ENCODE data around the gene CDS2.
A peak's percentile ranks its signal among the peaks of the same experiment; 100 is the strongest.
"Not testable (repeated sequence)": the region's sequence is repeated elsewhere in the genome, so short reads cannot be mapped to it uniquely, and the experiment has no call there.

The CDS2 gene

DNA sequence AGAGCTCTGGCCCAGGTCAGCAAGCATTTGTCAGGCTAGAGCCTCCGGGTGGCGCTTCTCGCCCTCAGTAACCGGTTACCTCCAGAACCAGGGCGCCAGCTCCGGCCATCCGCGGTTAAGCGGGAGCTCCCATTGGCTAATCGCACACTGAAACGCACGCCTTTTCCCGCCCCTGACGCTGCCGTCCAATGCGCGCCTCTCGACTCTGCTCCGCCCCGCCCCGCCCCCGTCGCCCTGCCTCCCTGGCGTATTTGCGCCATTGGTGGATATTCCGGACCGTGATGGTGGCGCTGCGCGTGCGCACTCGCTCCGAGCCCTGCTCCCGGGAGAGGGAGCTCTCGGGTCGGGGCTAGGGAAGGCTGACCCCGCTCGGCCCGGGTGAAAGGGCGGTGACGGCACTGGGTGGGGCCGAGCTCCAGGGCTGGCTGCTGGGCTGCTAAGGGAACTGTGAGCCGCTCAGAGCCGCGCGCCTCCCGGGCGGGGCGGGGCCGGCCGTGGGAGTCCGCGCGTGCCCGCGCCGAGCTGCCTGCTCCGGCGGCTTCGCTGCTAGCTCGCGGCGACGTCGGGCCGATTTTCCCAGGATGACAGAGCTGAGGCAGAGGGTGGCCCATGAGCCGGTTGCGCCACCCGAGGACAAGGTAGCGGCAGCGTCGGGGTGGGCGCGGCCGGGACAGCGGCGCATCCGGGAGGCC, at the start of gene CDS2:
TSS of gene CDS2 (plus strand) at position 497 of the 692 bp plus-strand sequence. CDS start at position 582, 85 bp downstream.
- DNase-seq (ENCODE audit: low read depth) = peak; percentile 96

GRCh38 chr20:5077761-5078387, 48.9 kb upstream of the CDS2 start:
- no peak for DNase-seq (ENCODE audit: low read depth)

DNA sequence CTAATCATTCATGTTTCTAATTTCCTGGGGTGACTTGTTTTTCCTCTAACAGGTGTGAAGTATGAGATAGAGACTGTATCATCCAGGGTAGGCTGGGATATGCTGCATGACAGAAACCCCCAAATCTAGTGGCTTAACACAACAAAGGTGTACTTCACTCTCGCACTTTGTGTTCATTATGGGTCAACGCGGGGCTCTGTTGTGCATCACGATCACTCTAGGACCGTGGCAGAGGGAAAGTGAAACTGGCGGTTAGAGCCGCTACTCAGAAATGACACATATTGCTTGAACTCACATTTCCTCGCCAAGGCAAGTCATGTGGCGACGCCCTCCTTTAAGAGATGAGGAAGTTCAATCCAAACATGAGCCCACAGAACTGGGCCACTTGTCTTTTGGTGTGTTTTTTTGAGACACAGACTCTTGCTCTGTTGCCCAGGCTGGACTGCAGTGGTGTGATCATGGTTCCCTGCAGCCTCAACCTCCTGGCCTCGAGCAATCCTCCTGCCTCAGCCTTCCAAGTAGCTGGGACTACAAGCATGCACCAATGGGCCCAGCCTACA, 48.3 kb upstream of the CDS2 start:
- DNase-seq (ENCODE audit: low read depth) = peak; percentile 14

GRCh38 chr20:5080384-5080877, 46.4 kb upstream of the CDS2 start:
- DNase-seq (ENCODE audit: low read depth) = peak; percentile 89

DNA sequence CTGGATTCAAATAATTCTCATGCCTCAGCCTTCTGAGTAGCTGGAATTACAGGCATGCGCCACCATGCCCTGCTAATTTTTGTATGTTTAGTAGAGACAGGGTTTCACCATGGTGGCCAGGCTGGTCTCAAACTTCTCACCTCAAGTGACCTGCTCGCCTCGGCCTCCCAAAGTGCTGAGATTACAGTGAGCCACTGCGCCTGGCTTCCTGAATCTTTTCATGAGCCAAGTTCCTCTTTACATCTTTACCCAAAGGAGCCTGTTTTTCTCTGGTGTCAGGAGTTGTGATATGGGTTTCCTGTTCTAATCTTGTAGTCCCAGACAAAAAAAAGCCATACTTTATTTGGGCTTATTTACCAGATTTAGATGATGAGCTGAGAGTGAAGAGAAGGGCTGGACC, 41.4 kb upstream of the CDS2 start:
- DNase-seq (ENCODE audit: low read depth) = no peak

- DNase-seq (ENCODE audit: low read depth) = no peak
Measured at GRCh38 chr20:5088688-5089087, 38.1 kb upstream of the CDS2 start.

GRCh38 chr20:5090191-5090590, 36.6 kb upstream of the CDS2 start:
- no peak for DNase-seq (ENCODE audit: low read depth)

DNA sequence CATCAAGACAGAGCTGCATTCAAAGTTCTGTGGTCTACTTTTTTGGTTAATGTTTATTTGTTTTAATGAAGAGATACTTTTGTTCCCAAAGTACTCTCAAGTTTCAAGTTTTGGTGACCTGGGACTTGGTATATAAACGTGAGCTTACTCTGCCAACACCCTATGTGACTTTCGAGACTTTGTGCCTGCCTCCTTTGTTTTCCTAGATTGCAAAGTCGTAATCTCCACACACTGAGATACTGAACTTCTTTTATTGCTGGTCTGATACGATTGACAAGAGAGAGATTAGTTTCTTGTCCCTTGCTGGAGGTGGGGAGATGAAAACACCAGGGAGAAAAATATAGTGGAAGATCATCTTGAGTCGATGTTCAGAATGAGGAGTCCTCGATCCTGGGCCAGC, 34.9 kb upstream of the CDS2 start:
- no peak for DNase-seq (ENCODE audit: low read depth)

DNA sequence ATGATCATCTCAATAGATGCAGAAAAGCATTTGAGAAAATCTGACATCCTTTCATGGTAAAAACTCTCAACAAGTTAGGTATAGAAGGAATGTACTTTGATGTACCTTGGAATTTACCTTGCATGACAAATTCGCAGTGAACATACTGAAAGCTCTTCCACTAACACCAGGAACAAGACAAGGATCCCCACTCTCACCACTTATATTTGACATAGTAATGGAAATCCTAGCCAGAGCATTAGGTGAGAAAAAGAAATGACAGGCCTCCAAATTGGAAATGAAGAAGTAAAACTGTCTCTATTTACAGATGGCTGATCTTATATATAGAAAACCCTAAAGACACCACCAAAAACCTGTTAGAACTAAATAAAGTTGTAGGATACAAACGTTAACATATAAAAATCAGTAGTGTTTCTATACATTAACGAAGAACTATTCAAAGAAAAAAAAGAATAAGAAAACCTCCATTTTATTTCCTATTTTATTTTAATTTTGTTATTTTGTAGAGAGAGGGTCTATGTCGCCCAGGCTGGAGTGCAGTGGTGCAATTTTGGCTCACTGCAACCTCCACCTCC, 34.0 kb upstream of the CDS2 start:
- DNase-seq (ENCODE audit: low read depth) = no peak

DNA sequence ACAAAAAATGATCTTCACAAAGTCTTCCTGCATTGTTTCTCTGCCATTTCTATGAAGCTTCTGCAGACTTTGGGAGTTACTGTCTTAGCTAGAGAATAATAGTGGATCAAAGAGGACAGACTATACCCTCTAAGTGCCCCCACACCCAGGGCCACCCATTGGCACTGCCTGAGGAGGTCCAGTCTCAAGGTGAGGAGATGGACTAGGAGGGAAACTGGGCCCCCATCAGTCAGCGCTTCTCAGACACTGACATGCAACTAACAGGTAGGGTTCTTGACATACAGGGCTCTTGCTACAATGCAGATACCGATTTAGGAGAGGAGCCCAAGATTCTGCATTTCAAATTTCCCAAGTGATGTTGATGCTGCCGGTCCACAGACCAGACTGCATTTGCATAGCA, 31.4 kb upstream of the CDS2 start:
- no peak for DNase-seq (ENCODE audit: low read depth)

DNA sequence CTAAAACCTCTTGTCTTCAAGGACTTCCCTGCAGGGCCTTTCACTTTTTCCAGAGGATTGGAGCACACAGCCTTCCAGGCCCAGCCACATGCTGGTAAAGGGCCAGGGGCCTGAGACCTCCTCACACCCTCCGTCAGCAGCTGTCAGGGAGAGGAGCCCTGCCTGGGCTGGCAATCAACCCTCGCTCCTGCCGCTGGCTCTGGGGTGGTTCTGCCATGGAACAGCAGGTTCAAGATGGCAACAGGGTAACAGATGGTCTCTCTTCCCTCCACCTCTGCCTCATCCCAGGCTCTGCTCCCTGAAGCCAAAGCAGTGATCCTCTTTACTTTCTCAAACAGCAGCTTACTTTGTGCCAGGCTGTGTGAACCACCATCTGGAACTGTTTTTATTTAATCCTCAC, 30.9 kb upstream of the CDS2 start:
- no peak for DNase-seq (ENCODE audit: low read depth)

DNA sequence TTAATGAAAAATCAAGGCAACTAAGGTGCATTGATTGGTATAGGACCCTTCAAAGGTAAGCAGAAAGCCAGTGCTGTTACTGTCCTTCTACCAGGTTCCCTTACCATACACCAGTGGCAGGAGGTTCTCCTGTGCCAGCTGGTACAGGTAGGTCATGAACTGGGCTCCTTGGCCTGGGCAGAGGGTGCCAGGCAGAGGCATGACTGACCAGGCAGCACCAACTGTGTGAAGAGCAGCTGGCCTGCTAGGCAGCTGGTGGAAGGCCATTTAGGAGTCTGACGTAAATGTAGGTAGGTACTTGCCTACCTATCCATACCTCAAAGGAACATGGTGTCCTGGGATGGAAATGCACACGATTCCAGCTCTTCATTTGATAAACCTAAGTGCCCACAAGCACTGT, 30.3 kb upstream of the CDS2 start:
- DNase-seq (ENCODE audit: low read depth) = no peak

- DNase-seq (ENCODE audit: low read depth) = not testable (repeated sequence)
Measured at GRCh38 chr20:5099009-5099408, 27.8 kb upstream of the CDS2 start.

- not testable (repeated sequence) for DNase-seq (ENCODE audit: low read depth)
Measured at GRCh38 chr20:5099909-5100308, 26.9 kb upstream of the CDS2 start.

DNA sequence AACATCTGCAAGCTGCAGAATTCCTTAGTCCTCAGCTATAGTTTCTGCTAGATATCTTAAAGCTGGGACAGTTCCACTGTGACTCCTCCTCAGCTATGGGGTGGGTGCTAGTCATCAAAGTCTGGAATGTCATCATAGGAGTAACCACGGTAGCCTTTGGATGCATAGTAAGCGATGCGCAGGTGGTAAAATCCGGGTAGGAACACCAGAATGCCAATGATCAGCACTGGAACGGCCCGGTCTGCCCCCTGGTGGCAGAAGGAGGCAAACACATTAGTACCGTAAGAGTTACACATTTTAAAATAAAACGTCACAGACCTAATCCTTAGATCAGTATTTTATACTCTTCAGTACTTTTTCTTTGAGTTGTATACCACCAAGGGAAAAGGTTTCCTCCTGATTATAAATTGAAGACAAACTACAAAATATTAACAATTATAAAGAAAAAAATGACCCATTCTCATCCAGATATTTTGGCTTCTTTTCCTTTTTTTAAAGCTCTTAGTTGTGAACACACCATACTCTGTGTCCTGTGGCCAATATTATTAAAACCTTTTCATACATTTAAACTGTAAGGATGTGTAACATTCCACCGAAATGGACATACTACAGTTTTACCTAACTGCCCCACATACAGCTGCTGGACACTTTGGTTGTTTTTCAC, 26.0 kb upstream of the CDS2 start:
- DNase-seq (ENCODE audit: low read depth) = peak; percentile 47

- no peak for DNase-seq (ENCODE audit: low read depth)
Measured at GRCh38 chr20:5104479-5104878, 22.3 kb upstream of the CDS2 start.

DNA sequence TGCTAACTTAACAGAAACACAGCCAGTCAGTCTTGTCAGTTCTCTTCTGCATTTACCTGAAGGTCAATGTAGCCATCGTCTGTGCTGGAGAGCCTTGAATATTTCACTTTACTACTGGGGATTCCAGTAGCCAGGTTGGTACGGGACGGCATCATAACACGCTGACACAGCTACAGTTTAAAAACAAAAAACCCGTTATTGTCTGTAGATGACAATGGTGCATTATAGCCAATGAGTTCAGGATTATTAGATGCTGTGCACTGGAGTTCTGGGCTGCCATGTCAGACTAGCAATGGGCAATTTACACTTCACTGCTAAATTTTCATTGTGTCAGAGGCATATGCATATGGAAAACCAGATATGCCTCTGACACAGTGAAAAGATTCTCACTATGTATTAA, 17.5 kb upstream of the CDS2 start:
- DNase-seq (ENCODE audit: low read depth) = no peak

- DNase-seq (ENCODE audit: low read depth) = no peak
Measured at GRCh38 chr20:5113615-5113986, 13.2 kb upstream of the CDS2 start.

DNA sequence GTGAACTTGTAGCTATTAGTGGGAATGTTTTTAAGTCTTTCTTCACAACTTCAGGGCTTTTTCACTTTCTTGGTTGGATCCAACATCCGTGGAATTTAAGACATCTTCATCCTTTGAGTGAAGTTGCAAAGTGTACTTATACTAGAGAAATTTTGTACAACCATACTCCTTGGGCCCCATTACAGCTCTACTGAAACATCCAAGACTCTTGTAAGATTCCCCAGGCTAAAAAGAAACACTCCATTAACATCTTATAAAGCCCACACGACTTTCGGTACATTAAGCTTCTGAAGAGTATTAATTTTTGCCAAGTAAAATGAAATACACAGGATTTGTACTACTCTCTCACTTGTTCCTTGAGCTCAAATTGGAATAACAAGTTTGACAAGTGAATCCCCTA, 12.4 kb upstream of the CDS2 start:
- no peak for DNase-seq (ENCODE audit: low read depth)

- no peak for DNase-seq (ENCODE audit: low read depth)
Measured at GRCh38 chr20:5116875-5117274, 9.9 kb upstream of the CDS2 start.

DNA sequence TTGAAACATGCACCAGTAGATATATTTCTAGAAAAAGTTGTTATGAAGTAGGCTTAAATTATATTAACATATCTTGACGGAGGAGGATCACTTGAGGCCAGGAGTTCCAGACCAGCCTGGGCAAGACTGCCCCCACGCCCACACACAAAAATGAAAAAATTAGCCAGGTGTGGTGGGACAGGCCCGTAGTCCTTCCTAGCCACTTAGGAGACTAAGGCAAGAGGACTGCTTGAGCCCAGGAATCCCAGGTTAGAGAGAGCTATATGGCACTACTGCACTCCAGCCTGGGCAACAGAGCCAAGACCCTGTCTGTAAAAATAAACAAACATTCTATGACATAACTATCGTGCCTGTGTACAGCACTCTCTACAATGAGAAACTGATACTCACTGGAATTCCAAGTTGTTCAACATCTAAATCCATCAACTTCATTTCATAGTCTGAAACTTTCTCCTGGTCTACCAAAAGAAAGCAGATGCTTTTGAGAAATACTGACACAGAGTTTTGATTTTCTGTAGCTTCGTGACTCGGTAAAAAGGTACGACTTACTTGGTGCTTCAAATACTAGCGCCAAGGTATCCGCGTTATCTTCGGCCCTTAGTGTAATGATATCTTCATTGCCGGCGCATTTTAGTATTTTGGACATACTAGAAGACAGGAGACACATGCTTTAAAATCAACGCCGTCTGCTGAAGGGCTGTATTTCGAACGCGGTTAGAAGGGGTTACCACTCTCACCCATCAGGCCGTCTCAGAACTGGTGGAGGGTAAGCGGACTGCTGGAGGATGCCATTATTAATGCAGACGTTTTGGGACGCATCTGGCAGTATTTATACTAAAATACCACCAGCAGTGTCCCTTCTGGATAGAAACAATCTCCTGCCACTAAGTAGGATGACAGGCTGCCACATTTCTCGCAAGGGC, 8.3 kb upstream of the CDS2 start:
- no peak for DNase-seq (ENCODE audit: low read depth)

DNA sequence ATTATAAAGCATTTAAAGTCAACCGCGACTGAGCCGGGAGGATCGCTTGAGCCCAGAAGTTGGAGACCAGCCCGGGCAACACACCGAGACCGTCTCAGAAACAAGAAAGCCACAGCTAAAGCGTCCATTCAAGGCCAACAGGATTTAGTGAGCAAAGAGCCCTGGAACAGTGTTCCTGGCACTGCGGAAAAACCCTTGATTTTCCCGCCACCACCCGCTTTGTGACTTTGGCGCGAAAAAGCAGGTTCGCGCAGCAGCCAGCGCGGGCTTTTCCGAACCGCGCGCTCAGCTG, 7.7 kb upstream of the CDS2 start:
- DNase-seq (ENCODE audit: low read depth) = no peak

All from amniotic epithelial cell (primary cell).